Measurements from ENCODE around the gene CHST4.
"Not testable (repeated sequence)": the region's sequence is repeated elsewhere in the genome, so short reads cannot be mapped to it uniquely, and the experiment has no call there.

Gene CHST4

GRCh38 chr16:71570144-71570543 is 43.9 kb downstream of the CHST4 start:
- no peak for DNase-seq (ENCODE audit: low read depth in 2 of 2)

GRCh38 chr16:71572497-71573116 is 46.4 kb downstream of the CHST4 start:
- no peak for DNase-seq (ENCODE audit: low read depth in 2 of 2)

GRCh38 chr16:71573387-71574094 is 47.3 kb downstream of the CHST4 start:
- no peak for DNase-seq (ENCODE audit: low read depth in 2 of 2)

GRCh38 chr16:71574702-71575101 is 48.5 kb downstream of the CHST4 start:
- DNase-seq (ENCODE audit: low read depth in 2 of 2), result no peak

GRCh38 chr16:71576971-71577370 is 50.7 kb downstream of the CHST4 start, which contains the start of gene TAT:
Gene TAT (minus strand): TSS chr16:71577092. CDS start chr16:71576415, 677 bp downstream.
- no peak for DNase-seq (ENCODE audit: low read depth in 2 of 2)

GRCh38 chr16:71582553-71582848 is 56.3 kb downstream of the CHST4 start:
- not testable (repeated sequence) for DNase-seq (ENCODE audit: low read depth in 2 of 2)

- no peak for DNase-seq (ENCODE audit: low read depth in 2 of 2)
Observed at GRCh38 chr16:71584543-71585317, 58.5 kb downstream of the CHST4 start.

- DNase-seq (ENCODE audit: low read depth in 2 of 2), result no peak
Observed at GRCh38 chr16:71585318-71585703, 59.1 kb downstream of the CHST4 start.

All from stimulated activated CD4-positive, alpha-beta T cell treated with anti-CD3 and anti-CD28 coated beads, Interleukin-1b, Interleukin-23, amount 100 ng/mL, for 1 hour (primary cell).